LHCN-M2 (cell line): ENCODE data around the gene ATXN10. TPM values are rescaled to one million over a fixed set of nuclear protein-coding genes. Genes with fewer than 3 reads are reported as not detected.
"Not testable (repeated sequence)": the region's sequence is repeated elsewhere in the genome, so short reads cannot be mapped to it uniquely, and the experiment has no call there.

ENCODE experiments used
- DNase-seq: peaks from one replicate; pipeline ENCODE4 v3.0.0-alpha.2; 2012; ENCODE audit warnings: low read depth
- total RNA-seq: library from RNA; depleted of rRNA; stranded (reverse); fragments of >200 nt; gene quantifications from 2 replicates; pipeline ENCODE4 v1.2.3, GENCODE V29; 2014

The ATXN10 gene
- total RNA-seq, 1 experiment from 2014 or later, result 98.0 TPM

GRCh38 chr22:45709060-45709739 lies 37.6 kb downstream of the ATXN10 start:
- peak; percentile 78 for DNase-seq

- DNase-seq, result peak; percentile 72
These were observed 38.2 kb downstream of the ATXN10 start for GRCh38 chr22:45709866-45710265.

GRCh38 chr22:45710469-45710868 lies 38.8 kb downstream of the ATXN10 start:
- DNase-seq, result no peak

- not testable (repeated sequence) for DNase-seq
These were observed 42.8 kb downstream of the ATXN10 start for GRCh38 chr22:45714390-45714789.

- peak; percentile 57 for DNase-seq
These were observed 46.2 kb downstream of the ATXN10 start for GRCh38 chr22:45717789-45718188.

- no peak for DNase-seq
These were observed 46.8 kb downstream of the ATXN10 start for GRCh38 chr22:45718391-45718790.

- no peak for DNase-seq
These were observed 49.3 kb downstream of the ATXN10 start for GRCh38 chr22:45720839-45721378.

- no peak for DNase-seq
These were observed 50.4 kb downstream of the ATXN10 start for GRCh38 chr22:45722006-45722405.

GRCh38 chr22:45726081-45726480 lies 54.4 kb downstream of the ATXN10 start:
- DNase-seq, result no peak

- DNase-seq, result peak; percentile 47
These were observed 59.6 kb downstream of the ATXN10 start for GRCh38 chr22:45731041-45731797.

GRCh38 chr22:45731798-45732495 lies 60.3 kb downstream of the ATXN10 start:
- DNase-seq, result peak; percentile 38

GRCh38 chr22:45735273-45735672 lies 63.6 kb downstream of the ATXN10 start:
- no peak for DNase-seq

- DNase-seq, result peak; percentile 49
These were observed 66.6 kb downstream of the ATXN10 start for GRCh38 chr22:45738206-45738605.

GRCh38 chr22:45740236-45740635 lies 68.6 kb downstream of the ATXN10 start:
- DNase-seq, result peak; percentile 26

- DNase-seq, result peak; percentile 64
These were observed 71.3 kb downstream of the ATXN10 start for GRCh38 chr22:45742866-45743450.

GRCh38 chr22:45743687-45744086 lies 72.1 kb downstream of the ATXN10 start:
- DNase-seq, result no peak

GRCh38 chr22:45744442-45744841 lies 72.8 kb downstream of the ATXN10 start:
- DNase-seq, result no peak

GRCh38 chr22:45750626-45751025 lies 79.0 kb downstream of the ATXN10 start:
- DNase-seq, result no peak

- DNase-seq, result no peak
These were observed 80.4 kb downstream of the ATXN10 start for GRCh38 chr22:45752036-45752435.

- no peak for DNase-seq
These were observed 83.2 kb downstream of the ATXN10 start for GRCh38 chr22:45754822-45755221.

- DNase-seq, result no peak
These were observed 84.9 kb downstream of the ATXN10 start for GRCh38 chr22:45756558-45756957.

GRCh38 chr22:45757068-45757467 lies 85.4 kb downstream of the ATXN10 start:
- no peak for DNase-seq
